Stimulated activated naive CD8-positive, alpha-beta T cell treated with anti-CD3 and anti-CD28 coated beads, Interleukin-15, Interleukin-2, amounts not matched to agents 100 ng/mL and 50 ng/mL, for 24 hours (primary cell): ENCODE results near the gene SLC16A10.
"Not testable (repeated sequence)": the region's sequence is repeated elsewhere in the genome, so short reads cannot be mapped to it uniquely, and the experiment has no call there.

Source experiments
- H3K27ac Mint-ChIP-seq: one replicate; pipeline ENCODE4 v1.8.0; 2021; ENCODE audit warnings: mild to moderate bottlenecking, mixed read lengths
- H3K27me3 Mint-ChIP-seq: one replicate; pipeline ENCODE4 v1.8.0; 2021; ENCODE audit warnings: mixed read lengths
- H3K36me3 Mint-ChIP-seq: one replicate; pipeline ENCODE4 v1.8.0; 2021; ENCODE audit warnings: low read depth, mixed read lengths
- H3K4me1 Mint-ChIP-seq: one replicate; pipeline ENCODE4 v1.8.0; 2021; ENCODE audit warnings: low read depth, mixed read lengths
- H3K4me3 Mint-ChIP-seq: one replicate; pipeline ENCODE4 v1.8.0; 2021; ENCODE audit warnings: mild to moderate bottlenecking, mixed read lengths
- H3K9me3 Mint-ChIP-seq: one replicate; pipeline ENCODE4 v1.8.0; 2021; ENCODE audit warnings: mixed read lengths

Gene SLC16A10

DNA sequence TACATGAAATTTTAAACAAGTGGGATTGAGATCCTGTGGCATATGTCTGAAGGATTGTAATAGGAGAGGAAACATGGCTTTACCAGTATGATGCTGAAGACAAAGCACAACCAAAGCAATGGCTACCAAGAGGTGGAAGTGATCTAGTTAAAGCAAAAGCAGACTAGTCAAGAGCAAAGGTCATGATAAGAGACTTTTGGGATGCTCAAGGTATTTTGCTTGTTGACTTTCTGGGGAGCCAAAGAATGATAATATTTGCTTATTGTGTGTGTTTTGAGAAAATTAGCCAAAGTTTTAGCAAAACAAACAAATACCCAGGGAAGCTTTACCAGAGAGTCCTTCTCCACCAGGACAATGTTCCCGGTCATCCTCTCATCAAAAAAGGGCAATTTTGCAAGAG, 20.3 kb downstream of the SLC16A10 start:
- H3K4me3 Mint-ChIP-seq, result no peak overlapping the region
- peaks cover 7% of the 10 kb centered on the region for H3K4me1 Mint-ChIP-seq
- H3K9me3 Mint-ChIP-seq, result peaks cover 9% of the 10 kb centered on the region
- H3K27me3 Mint-ChIP-seq, result no peaks in the 10 kb centered on the region
- H3K27ac Mint-ChIP-seq, result no peak overlapping the region
- peaks cover 11% of the 10 kb centered on the region for H3K36me3 Mint-ChIP-seq

DNA sequence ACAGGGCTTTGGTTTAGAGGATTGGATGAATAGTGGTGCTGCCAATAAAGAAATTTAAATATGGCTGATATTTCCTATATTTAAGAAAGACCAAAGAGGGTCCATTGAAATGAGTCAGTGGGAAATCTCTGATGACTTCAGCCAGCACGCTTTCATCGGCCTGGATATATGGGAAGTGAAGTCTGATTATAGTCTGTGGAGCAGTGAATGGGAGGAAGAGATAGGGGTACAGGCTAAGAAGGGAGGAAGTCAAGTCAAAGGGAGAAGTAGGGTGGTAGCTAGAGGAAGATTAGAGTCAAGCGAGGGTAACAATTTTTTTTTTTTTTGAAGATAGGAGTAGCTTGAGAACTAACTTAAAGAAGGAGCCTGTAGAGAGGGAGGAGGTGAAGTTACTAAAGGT, 22.7 kb downstream of the SLC16A10 start:
- peaks cover 9% of the 10 kb centered on the region for H3K9me3 Mint-ChIP-seq
- H3K4me1 Mint-ChIP-seq, result peaks cover 24% of the 10 kb centered on the region
- no peaks in the 10 kb centered on the region for H3K27me3 Mint-ChIP-seq
- H3K27ac Mint-ChIP-seq, result no peak overlapping the region
- H3K4me3 Mint-ChIP-seq, result no peak overlapping the region
- peaks cover 11% of the 10 kb centered on the region for H3K36me3 Mint-ChIP-seq

- peaks cover 6% of the 10 kb centered on the region for H3K9me3 Mint-ChIP-seq
- H3K36me3 Mint-ChIP-seq, result peaks cover 5% of the 10 kb centered on the region
- H3K4me1 Mint-ChIP-seq, result peaks cover 25% of the 10 kb centered on the region
- H3K4me3 Mint-ChIP-seq, result peak overlapping the region; percentile 60
- no peaks in the 10 kb centered on the region for H3K27me3 Mint-ChIP-seq
- H3K27ac Mint-ChIP-seq, result peak overlapping the region; percentile 88
Observed at GRCh38 chr6:111113336-111114086, 26.2 kb downstream of the SLC16A10 start.

- H3K27ac Mint-ChIP-seq, result peak overlapping the region; percentile 88
- H3K9me3 Mint-ChIP-seq, result peaks cover 6% of the 10 kb centered on the region
- H3K27me3 Mint-ChIP-seq, result no peaks in the 10 kb centered on the region
- peak overlapping the region; percentile 60 for H3K4me3 Mint-ChIP-seq
- peaks cover 25% of the 10 kb centered on the region for H3K4me1 Mint-ChIP-seq
- peaks cover 5% of the 10 kb centered on the region for H3K36me3 Mint-ChIP-seq
Observed at GRCh38 chr6:111114087-111114443, 26.8 kb downstream of the SLC16A10 start.

- Mint-ChIP-seq H3K4me3 (no peak overlapping the region), H3K27me3 (no peaks in the 10 kb centered on the region), H3K36me3 (peaks cover 5% of the 10 kb centered on the region), H3K4me1 (peaks cover 25% of the 10 kb centered on the region), H3K9me3 (peaks cover 6% of the 10 kb centered on the region), H3K27ac (no peak overlapping the region)
Observed at GRCh38 chr6:111114482-111114881, 27.2 kb downstream of the SLC16A10 start.

DNA sequence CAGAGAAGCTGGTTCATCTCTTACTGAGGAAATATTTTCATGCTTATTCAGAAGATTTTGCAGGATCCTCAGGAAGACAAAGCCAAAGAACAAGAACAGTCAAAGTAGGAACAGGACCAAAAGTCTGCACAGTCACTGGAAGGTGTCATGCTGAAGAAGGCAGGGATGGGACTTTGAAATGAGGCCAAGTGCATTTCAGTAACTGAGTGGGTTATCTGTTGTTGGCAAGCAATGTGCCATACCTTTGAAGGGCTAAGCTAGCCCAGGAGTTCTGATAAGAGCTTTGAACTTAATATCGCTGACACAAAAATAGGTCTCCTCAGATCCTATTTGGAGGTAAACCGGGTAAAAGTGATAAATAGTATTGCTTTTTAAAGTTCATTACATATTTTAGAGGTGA, 31.5 kb downstream of the SLC16A10 start:
- no peak overlapping the region for H3K4me3 Mint-ChIP-seq
- H3K27ac Mint-ChIP-seq, result no peak overlapping the region
- peaks cover 34% of the 10 kb centered on the region for H3K4me1 Mint-ChIP-seq
- peaks cover 5% of the 10 kb centered on the region for H3K36me3 Mint-ChIP-seq
- no peaks in the 10 kb centered on the region for H3K27me3 Mint-ChIP-seq
- H3K9me3 Mint-ChIP-seq, result peaks cover 6% of the 10 kb centered on the region

DNA sequence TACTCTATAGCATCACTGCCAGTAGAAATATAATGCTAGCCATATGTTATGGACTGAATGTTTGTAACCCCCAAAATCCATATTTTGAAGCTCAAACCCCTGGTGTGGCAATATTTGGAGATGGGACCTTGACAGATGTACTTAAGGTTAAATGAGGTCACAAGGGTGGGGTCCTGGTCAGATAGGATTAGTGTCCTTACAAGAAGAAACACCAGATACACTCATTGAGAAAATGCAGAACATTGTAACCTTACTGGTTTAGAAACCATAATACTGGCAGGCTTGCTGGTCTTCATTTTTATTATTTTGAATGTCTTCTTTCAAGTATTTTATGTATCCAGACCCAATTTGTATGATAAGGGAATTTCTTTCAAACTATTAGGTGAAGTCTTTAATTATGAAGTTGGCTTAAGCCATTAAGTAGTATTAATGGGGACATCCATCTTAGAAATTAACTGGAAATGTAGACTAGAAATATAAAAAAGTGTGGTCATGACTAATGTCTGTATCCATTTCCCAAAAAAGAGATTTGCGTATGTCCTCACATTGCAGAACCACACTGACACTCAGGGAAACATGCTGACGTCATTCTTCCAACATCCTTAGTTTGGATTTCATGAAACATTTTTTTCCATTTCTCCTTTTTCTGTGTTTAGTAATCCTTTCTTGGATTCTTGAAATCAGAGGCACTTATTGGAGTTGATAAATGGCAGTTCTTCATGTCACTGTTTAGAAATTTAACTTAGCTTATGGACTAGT, 32.4 kb downstream of the SLC16A10 start:
- H3K36me3 Mint-ChIP-seq, result peaks cover 5% of the 10 kb centered on the region
- H3K27ac Mint-ChIP-seq, result no peak overlapping the region
- peaks cover 6% of the 10 kb centered on the region for H3K9me3 Mint-ChIP-seq
- H3K4me3 Mint-ChIP-seq, result no peak overlapping the region
- no peaks in the 10 kb centered on the region for H3K27me3 Mint-ChIP-seq
- H3K4me1 Mint-ChIP-seq, result peaks cover 28% of the 10 kb centered on the region

- Mint-ChIP-seq H3K9me3 (peaks cover under 1% of the 10 kb centered on the region), H3K4me1 (peaks cover 17% of the 10 kb centered on the region), H3K36me3 (peaks cover 5% of the 10 kb centered on the region), H3K4me3 (no peak overlapping the region), H3K27ac (no peak overlapping the region), H3K27me3 (no peaks in the 10 kb centered on the region)
Observed at GRCh38 chr6:111121789-111122350, 34.6 kb downstream of the SLC16A10 start.

DNA sequence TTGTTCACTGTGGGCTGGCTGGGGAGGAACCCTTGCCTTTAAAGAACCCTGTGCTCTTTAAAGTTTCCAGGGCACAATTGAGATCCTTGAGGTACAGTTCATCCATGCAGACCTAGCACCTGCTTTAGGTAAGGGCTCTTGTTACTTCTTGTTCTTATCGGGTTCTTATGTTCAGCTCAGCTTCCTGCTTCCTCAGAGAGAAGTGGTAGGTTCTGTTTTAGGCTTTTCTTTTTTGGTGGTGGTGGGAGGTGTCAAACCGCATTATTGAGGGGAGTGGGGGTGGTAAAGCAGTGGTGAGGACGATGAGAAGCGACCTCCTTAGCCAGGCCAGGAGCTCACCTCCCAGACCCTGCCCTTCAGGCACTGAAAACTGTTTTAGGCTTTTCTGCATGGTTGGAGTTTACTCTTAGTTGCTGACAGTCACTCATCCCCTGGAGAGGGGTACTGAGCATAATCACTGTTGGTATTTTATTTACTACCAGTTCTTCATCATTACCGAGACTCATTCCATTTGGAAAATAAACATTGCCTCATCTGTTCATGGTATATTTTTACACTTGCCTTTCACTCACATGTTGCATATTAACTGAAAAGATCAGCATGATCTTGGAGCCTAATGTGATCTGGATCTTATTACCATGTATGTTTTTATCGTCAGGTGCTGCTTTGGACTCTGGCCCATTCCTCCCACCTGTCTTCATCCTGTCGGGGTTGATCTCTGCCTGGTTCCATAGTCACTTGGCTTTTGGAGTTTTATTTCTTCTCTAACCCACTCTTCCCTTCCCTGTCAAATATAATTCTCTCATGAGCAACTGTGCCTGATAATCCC, 35.4 kb downstream of the SLC16A10 start:
- peaks cover 17% of the 10 kb centered on the region for H3K4me1 Mint-ChIP-seq
- H3K36me3 Mint-ChIP-seq, result peaks cover 3% of the 10 kb centered on the region
- no peaks in the 10 kb centered on the region for H3K27me3 Mint-ChIP-seq
- no peak overlapping the region for H3K27ac Mint-ChIP-seq
- no peaks in the 10 kb centered on the region for H3K9me3 Mint-ChIP-seq
- H3K4me3 Mint-ChIP-seq, result no peak overlapping the region

DNA sequence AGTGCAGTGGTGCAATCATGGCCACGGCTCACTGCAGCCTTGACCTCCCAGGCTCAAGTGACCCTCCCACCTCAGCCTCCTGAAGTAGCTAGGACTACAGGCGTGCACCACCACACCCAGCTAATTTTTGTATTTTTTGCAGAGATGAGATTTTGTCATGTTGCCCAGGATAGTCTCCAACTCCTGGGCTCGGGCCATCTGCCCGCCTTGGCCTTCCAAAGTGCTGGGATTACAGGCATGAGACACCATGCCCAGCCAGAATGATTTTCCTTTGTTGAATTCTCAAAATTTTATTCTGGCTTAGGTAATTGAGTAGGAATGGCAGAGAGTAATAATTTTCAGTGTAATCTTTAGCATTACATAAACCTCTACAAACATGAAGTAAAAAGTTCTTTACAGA, 37.1 kb downstream of the SLC16A10 start:
- Mint-ChIP-seq H3K4me1 (peaks cover 17% of the 10 kb centered on the region), H3K27me3 (no peaks in the 10 kb centered on the region), H3K27ac (no peak overlapping the region), H3K9me3 (no peaks in the 10 kb centered on the region), H3K4me3 (no peak overlapping the region), H3K36me3 (no peaks in the 10 kb centered on the region)

DNA sequence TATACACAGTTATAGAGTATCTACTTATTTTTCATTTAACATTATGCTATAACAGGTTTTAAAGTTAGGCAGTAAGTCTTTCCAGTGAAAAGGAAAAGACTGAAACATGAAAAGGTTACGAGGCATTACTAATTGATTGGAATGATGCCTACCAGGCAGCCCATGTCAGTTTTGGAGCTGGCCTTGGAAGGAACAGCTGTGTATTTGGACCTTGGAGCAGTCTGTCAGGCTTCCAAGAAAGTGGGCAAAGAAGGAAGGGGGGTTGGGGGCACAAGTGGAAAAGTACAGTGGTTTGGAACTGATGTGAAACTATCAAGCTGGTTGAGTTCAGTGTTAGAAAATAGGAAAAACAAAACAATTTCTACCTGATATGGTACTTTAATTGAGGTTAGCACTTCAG, 41.7 kb downstream of the SLC16A10 start:
- H3K9me3 Mint-ChIP-seq, result peaks cover 3% of the 10 kb centered on the region
- no peak overlapping the region for H3K4me3 Mint-ChIP-seq
- H3K27ac Mint-ChIP-seq, result no peak overlapping the region
- H3K4me1 Mint-ChIP-seq, result no peaks in the 10 kb centered on the region
- no peaks in the 10 kb centered on the region for H3K27me3 Mint-ChIP-seq
- H3K36me3 Mint-ChIP-seq, result no peaks in the 10 kb centered on the region

- H3K27me3 Mint-ChIP-seq, H3K4me1 Mint-ChIP-seq, H3K4me3 Mint-ChIP-seq, H3K9me3 Mint-ChIP-seq, H3K27ac Mint-ChIP-seq, H3K36me3 Mint-ChIP-seq: not testable (repeated sequence)
Observed at GRCh38 chr6:111131018-111131417, 43.7 kb downstream of the SLC16A10 start.

GRCh38 chr6:111132669-111133068, 45.4 kb downstream of the SLC16A10 start:
- not testable (repeated sequence) for H3K36me3 Mint-ChIP-seq, H3K9me3 Mint-ChIP-seq, H3K27me3 Mint-ChIP-seq, H3K4me1 Mint-ChIP-seq, H3K4me3 Mint-ChIP-seq, H3K27ac Mint-ChIP-seq

DNA sequence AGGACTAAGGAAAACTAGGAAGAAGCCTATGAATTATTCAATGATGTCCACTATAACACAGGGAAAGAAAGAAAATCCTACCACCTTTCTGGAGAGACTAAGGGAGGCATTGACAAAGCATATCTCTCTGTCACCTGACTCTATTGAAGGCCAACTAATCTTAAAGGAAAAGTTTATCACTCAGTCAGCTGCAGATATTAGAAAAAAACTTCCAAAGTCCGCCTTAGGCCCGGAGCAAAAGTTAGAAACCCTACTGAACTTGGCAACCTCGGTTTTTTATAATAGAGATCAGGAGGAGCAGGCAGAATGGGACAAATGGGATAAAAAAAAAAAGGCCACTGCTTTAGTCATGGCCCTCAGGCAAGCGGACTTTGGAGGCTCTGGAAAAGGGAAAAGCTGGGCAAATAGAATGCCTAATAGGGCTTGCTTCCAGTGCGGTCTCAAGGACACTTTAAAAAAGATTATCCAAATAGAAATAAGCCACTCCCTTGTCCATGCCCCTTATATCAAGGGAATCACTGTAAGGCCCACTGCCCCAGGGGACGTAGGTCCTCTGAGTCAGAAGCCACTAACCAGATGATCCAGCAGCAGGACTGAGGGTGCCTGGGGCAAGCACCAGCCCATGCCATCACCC, 47.0 kb downstream of the SLC16A10 start:
- not testable (repeated sequence) for H3K4me1 Mint-ChIP-seq, H3K27me3 Mint-ChIP-seq

More for the DNA sequence above, 47.0 kb downstream of the SLC16A10 start:
- not testable (repeated sequence) for H3K4me3 Mint-ChIP-seq, H3K27ac Mint-ChIP-seq, H3K36me3 Mint-ChIP-seq, H3K9me3 Mint-ChIP-seq
